Measurements from ENCODE around the gene CT47C1.

Gene CT47C1

DNA sequence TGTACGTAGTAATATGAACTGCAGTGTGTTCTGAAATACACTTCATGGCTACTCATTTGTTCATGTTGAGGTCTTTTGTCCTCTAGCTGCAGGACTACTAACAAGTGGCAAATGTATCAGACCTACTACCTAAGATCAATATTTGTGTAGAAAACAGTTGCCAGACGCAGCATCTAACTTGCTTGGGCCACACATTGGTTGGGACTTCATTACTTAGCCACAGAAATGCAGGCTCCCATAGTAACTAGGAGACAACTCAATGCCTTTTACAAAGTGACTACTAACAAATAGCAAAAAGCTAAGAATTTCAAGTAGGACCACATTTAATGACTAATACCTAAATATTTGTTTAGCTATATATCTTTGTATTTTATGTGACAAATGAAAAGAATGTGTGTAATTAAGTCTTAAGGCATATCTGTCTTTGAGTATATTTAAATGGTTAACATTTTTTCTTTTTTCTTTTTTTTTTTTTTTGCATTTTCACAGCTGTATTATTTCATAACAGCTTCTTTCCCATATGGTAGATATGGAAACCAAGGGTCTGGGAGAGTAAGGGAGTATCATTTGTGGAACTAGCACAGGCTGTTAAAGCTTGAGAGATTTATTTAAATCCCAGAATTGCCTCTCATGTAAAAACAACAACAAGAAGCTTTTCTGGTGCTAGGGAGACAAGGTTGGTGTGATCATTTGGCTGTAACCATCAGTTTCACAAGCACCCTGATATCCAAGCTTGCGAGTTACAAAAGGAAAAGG lies 2.7 kb downstream of the CT47C1 start:
- DNase-seq, result no peak

GRCh38 chrX:119082278-119082677 lies 9.5 kb downstream of the CT47C1 start:
- no peak for DNase-seq

DNA sequence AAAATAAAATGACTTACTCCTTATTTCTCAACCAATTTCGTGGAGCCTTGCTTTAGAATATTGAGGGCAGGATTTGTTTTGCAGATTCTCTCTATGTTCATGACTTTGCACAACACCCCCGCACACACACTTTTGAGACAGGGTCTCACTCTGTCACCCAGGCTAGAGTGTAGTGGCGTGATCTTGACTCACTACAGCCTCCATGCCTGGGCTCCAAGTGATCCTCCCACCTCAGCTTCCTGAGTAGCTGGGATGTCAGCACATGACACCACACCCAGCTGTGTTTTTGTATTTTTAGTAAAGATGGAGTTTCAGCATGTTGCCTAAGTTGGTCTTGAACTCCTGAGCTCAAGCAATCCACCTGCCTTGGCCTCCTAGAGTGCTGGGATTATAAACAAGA lies 12.0 kb downstream of the CT47C1 start:
- DNase-seq, result no peak

DNA sequence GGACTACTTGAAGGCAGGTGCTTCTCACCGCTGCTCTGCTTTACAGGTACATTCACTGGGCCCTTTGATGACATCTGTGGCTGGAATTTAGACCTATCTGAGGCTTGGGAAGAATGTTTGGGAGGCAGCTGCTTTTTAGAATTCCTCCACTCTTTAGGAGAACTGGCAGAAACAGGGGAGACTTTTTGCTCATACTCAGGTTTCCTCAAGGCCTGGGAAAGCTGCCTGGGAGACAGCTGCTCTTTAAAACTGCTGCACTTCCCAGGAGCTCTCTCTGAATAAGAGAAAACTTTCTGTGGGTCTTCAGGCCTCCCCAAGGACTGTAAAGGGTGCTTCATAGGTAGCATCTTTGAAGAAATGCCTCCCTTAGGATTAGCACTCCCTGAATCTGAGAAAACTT lies 14.3 kb downstream of the CT47C1 start:
- no peak for DNase-seq

DNA sequence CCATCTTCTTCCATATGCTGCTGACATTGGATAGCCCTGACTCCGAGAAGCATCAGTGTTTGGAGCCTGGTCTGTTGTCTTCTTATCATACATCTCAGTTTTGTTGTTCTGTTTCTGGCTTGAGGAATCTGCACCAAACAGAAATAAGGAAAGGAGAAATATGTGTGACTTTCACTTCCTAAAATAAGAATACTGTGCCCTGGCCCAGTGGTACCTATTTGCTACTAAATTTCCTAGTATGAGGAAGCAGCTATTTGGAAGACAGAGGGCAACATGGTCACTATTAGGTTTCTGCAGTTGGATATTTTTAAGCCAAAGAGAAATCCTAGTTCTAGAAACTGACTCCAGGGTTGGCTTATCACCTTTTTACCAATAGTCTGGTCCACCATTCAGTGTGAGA lies 16.8 kb downstream of the CT47C1 start:
- DNase-seq, result no peak

DNA sequence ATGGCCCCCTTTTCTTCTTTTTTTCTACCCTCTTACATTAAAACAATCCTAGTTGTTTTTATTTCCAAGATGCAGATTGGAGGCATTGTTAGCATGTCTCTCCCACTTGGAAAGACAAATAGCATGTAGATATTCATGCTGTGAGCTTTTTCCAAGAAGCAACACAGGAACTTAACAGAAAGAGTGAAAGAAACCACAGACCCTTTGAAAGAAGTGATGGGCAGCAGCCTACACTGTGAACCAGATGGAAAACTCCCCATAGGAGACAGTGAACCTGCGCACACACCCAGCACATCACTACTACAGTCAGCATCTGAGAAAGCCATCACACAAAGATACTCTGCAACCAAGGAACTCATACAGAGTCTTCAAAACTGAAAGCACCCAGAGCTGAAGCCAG lies 17.8 kb downstream of the CT47C1 start:
- no peak for DNase-seq

- no peak for DNase-seq
Measured at GRCh38 chrX:119093991-119094735, 21.4 kb downstream of the CT47C1 start.

DNA sequence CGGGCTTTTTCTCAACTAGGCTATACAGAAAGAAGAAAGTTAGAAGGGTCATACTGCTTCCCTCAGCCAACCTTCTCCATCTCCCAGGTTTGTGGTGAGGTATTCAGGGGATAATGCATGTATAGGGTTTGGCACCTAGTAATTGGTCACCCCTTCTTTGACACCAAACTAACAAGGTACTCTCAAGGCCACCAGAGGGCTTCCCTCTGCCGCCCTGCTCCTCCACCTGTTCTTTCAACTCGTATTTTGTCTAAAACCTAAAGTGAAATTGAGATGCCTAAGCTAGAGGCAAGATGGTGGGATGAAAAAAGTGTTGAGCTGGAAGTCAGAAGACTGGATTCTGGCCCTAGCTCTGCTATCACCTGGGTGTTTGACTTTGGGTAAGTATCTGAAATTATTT lies 22.0 kb downstream of the CT47C1 start:
- DNase-seq, result no peak

- peak; percentile 1 for DNase-seq
Measured at GRCh38 chrX:119095936-119096335, 23.1 kb downstream of the CT47C1 start.

DNA sequence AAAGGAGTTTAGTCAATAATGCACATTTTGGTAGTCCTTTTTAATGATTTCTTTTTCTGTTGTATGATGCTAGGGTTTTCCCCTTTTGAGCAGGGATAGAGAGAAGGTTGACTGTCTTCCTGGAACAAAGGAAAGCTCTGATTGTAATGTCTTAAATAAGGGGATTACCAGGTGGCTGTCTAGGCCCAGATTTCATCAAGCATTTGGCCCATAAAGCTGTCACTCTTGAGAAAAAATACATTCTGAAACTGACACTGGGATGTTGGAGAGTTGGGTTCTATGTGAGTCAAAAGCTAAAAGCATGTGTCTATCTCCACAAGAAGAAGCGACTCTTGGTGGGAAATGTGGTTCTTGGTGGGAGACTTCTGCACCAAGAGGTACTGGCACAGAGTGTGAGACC lies 28.4 kb downstream of the CT47C1 start:
- DNase-seq, result no peak

DNA sequence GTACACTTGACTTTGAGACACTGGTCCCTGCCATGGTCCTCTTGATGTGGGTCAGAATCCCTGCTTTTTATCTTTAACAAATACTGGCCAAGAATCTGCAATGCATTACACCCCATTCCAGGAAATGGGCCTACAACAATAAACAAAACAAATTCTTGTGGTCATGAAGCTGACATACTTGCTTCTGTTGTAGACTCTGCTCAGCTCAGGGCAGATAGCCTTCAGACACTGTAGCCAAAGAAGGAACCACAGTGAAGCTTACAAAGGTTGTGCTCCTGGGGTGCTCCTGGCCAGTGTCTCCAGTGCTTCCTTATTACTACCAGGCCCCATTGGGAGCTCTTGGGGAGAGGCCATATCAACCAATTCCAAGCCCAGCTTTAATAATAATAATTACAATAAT lies 33.0 kb downstream of the CT47C1 start:
- peak; percentile 15 for DNase-seq

- no peak for DNase-seq
Measured at GRCh38 chrX:119107206-119107605, 34.4 kb downstream of the CT47C1 start.

- DNase-seq, result peak; percentile 16
Measured at GRCh38 chrX:119118780-119119395, 46.1 kb downstream of the CT47C1 start.

GRCh38 chrX:119121341-119121740 lies 48.5 kb downstream of the CT47C1 start:
- peak; percentile 11 for DNase-seq
